Caco-2 (cell line): ENCODE data around the gene SCN1B. TPM values are rescaled to one million over a fixed set of nuclear protein-coding genes. Genes with fewer than 3 reads are reported as not detected.
A peak's percentile ranks its signal among the peaks of the same experiment; 100 is the strongest.
"Not testable (repeated sequence)": the region's sequence is repeated elsewhere in the genome, so short reads cannot be mapped to it uniquely, and the experiment has no call there.

ENCODE experiments used
- BruUV-seq: library from RNA; stranded (reverse); fragments of 400-500 nt; replicated peaks from 2 replicates; lab custom pipeline; 2021; lab: Mats Ljungman, UMichigan
- CTCF ChIA-PET: fragments of 300-600 bp; sonication (Branson Sonifier 250); formaldehyde crosslinking; loops from one replicate; lab custom pipeline; 2022; ENCODE audit warnings: antibody characterized with exemption; lab: Charles Lee
- POLR2A ChIA-PET: fragments of 300-600 bp; sonication (Branson Sonifier 250); formaldehyde crosslinking; loops from one replicate; lab custom pipeline; 2022; ENCODE audit warnings: antibody characterized with exemption; lab: Charles Lee
- DNase-seq, 2 experiments: peaks; one replicate each; pipeline versions ENCODE4 v3.0.0 to v3.0.0-alpha.2; 2020 to 2022
- H3K27me3 ChIP-seq: replicated peaks from 2 replicates; pipeline ENCODE4 v1.6.0; 2011; ENCODE audit warnings: low read length; ENCODE audit not compliant: control insufficient read depth, insufficient read depth
- H3K36me3 ChIP-seq: 2 replicates; pipeline ENCODE4 v1.5.1; 2011; ENCODE audit warnings: low read length; ENCODE audit not compliant: control insufficient read depth, insufficient read depth
- H3K4me1 ChIP-seq: fragments of 250-450 bp; sonication (Bioruptor Pico); 2 replicates; pipeline ENCODE4 v1.5.1; 2020; ENCODE audit warnings: mild to moderate bottlenecking
- H3K4me3 ChIP-seq: 2 replicates; pipeline ENCODE4 v1.5.1; 2011; ENCODE audit warnings: low read depth, mild to moderate bottlenecking, control low read depth, low read length
- H3K9me3 ChIP-seq: fragments of 250-450 bp; sonication (Bioruptor Pico); 2 replicates; pipeline ENCODE4 v1.5.1; 2020; ENCODE audit warnings: mild to moderate bottlenecking, moderate library complexity
- H3K27ac Mint-ChIP-seq: one replicate; pipeline ENCODE4 v1.8.0; 2022; ENCODE audit warnings: mixed read lengths; ENCODE audit not compliant: unreplicated experiment
- H3K27me3 Mint-ChIP-seq: one replicate; pipeline ENCODE4 v1.8.0; 2022; ENCODE audit warnings: mixed read lengths; ENCODE audit not compliant: insufficient read depth, unreplicated experiment
- H3K36me3 Mint-ChIP-seq: one replicate; pipeline ENCODE4 v1.8.0; 2022; ENCODE audit warnings: mild to moderate bottlenecking, mixed read lengths; ENCODE audit not compliant: insufficient read depth, unreplicated experiment
- H3K4me1 Mint-ChIP-seq: one replicate; pipeline ENCODE4 v1.8.0; 2022; ENCODE audit warnings: low read depth, mixed read lengths; ENCODE audit not compliant: unreplicated experiment
- H3K4me3 Mint-ChIP-seq: one replicate; pipeline ENCODE4 v1.8.0; 2022; ENCODE audit warnings: mild to moderate bottlenecking, moderate library complexity, mixed read lengths; ENCODE audit not compliant: unreplicated experiment
- H3K9me3 Mint-ChIP-seq: one replicate; pipeline ENCODE4 v1.8.0; 2022; ENCODE audit warnings: mixed read lengths; ENCODE audit not compliant: unreplicated experiment
- intact Hi-C: fragments of 100-400 bp; cut with micrococcal nuclease; formaldehyde crosslinking; loops from one replicate; pipeline ENCODE4 v1.10.0; 2022; ENCODE audit not compliant: unreplicated experiment
- total RNA-seq: library from RNA; stranded (reverse); gene quantifications from 2 replicates; pipeline ENCODE4 v1.2.3, GENCODE V29; 2022
- TF ChIP-seq, protein P1 (sequence below), 2 experiments: fragments of 200-600 bp in 1 of 2; IDR thresholded peaks; 1 replicate in 1 of 2; 2 replicates in 1 of 2; pipeline versions ENCODE4 v1.5.1 to v1.8.0; 2011 to 2022; ENCODE audit warnings: antibody characterized with exemption in 1 of 2, control low read depth in 1 of 2, inconsistent platforms in 1 of 2, low read depth in 1 of 2, low read length in 1 of 2, mild to moderate bottlenecking in 1 of 2, moderate library complexity in 1 of 2; ENCODE audit not compliant: insufficient read depth in 1 of 2, severe bottlenecking in 1 of 2, unreplicated experiment in 1 of 2

Gene SCN1B
- total RNA-seq, 1 experiment from 2014 or later: 1.7 TPM

DNA sequence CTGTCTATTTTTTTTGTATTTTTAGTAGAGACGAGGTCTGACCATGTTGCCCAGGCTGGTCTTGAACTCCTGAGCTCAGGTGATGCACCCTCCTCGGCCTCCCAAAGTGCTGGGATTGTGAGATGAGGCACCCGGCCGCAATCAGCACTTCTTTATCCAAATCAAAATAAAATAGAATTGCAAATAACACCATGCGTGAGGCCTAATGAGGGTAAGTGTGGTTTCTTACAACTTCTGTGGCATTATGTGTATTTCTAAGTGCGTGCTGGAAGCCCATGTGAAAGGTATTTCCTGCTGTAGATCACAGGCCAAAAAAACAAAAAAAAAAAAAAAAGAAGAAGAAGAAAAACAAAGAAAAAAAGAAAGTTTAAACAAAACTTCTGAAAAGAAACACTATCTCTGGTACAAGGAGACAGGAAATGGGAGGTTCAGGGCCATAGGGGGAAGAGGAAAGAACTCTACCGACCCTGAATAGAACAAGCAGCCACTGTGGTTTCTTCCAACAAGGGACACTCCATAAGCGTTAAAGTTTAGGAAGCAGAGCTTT lies 33.1 kb upstream of the SCN1B start:
- H3K27ac Mint-ChIP-seq: peak overlapping the region; percentile 50
- no peaks in the 10 kb centered on the region for H3K9me3 Mint-ChIP-seq
- ChIA-PET POLR2A (no interaction called here), CTCF (no interaction called here)
- no peaks in the 10 kb centered on the region for H3K27me3 ChIP-seq
- TF ChIP-seq, protein P1, sequence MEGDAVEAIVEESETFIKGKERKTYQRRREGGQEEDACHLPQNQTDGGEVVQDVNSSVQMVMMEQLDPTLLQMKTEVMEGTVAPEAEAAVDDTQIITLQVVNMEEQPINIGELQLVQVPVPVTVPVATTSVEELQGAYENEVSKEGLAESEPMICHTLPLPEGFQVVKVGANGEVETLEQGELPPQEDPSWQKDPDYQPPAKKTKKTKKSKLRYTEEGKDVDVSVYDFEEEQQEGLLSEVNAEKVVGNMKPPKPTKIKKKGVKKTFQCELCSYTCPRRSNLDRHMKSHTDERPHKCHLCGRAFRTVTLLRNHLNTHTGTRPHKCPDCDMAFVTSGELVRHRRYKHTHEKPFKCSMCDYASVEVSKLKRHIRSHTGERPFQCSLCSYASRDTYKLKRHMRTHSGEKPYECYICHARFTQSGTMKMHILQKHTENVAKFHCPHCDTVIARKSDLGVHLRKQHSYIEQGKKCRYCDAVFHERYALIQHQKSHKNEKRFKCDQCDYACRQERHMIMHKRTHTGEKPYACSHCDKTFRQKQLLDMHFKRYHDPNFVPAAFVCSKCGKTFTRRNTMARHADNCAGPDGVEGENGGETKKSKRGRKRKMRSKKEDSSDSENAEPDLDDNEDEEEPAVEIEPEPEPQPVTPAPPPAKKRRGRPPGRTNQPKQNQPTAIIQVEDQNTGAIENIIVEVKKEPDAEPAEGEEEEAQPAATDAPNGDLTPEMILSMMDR (IDR thresholded peaks at IDR 0.05; ENCODE audit: insufficient read depth in 1 of 2, low read depth in 1 of 2, low read length in 1 of 2, severe bottlenecking in 1 of 2, unreplicated experiment in 1 of 2): no peak
- DNase-seq: no peak
- no TSS peak for BruUV-seq
- no peaks in the 10 kb centered on the region for H3K9me3 ChIP-seq
- H3K4me3 ChIP-seq: no peak overlapping the region
- H3K36me3 Mint-ChIP-seq: peaks cover 8% of the 10 kb centered on the region
- intact Hi-C loops: no loop called here
- H3K36me3 ChIP-seq: no peaks in the 10 kb centered on the region
- H3K4me1 Mint-ChIP-seq: peaks cover 32% of the 10 kb centered on the region
- H3K4me3 Mint-ChIP-seq: peak overlapping the region; percentile 46
- H3K27me3 Mint-ChIP-seq: no peaks in the 10 kb centered on the region
- H3K4me1 ChIP-seq: peaks cover 36% of the 10 kb centered on the region

DNA sequence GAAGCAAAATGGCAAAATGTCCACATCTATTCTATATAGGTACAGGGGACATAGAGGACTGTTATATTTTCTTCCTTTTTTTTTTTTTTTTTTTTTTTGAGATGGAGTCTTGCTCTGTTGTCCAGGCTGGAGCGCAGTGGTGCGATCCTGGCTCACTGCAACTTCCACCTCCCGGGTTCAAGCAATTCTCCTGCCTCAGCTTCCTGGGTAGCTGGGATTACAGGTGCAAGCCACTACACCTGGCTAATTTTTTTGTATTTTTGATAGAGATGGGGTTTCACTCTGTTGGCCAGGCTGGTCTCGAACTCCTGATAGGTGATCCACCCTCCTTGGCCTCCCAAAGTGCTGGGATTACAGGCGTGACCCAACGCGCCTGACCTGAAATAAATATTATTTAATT lies 32.0 kb upstream of the SCN1B start:
- peak overlapping the region; percentile 99 for H3K4me3 Mint-ChIP-seq
- H3K27me3 ChIP-seq, intact Hi-C loops, DNase-seq, H3K9me3 Mint-ChIP-seq, H3K9me3 ChIP-seq, H3K27me3 Mint-ChIP-seq, H3K4me3 ChIP-seq, H3K36me3 ChIP-seq, BruUV-seq, CTCF ChIA-PET, POLR2A ChIA-PET: not testable (repeated sequence)
- peaks cover 16% of the 10 kb centered on the region for H3K36me3 Mint-ChIP-seq
- peak overlapping the region; percentile 93 for H3K27ac Mint-ChIP-seq
- peaks cover 43% of the 10 kb centered on the region for H3K4me1 Mint-ChIP-seq
- peaks cover 45% of the 10 kb centered on the region for H3K4me1 ChIP-seq

DNA sequence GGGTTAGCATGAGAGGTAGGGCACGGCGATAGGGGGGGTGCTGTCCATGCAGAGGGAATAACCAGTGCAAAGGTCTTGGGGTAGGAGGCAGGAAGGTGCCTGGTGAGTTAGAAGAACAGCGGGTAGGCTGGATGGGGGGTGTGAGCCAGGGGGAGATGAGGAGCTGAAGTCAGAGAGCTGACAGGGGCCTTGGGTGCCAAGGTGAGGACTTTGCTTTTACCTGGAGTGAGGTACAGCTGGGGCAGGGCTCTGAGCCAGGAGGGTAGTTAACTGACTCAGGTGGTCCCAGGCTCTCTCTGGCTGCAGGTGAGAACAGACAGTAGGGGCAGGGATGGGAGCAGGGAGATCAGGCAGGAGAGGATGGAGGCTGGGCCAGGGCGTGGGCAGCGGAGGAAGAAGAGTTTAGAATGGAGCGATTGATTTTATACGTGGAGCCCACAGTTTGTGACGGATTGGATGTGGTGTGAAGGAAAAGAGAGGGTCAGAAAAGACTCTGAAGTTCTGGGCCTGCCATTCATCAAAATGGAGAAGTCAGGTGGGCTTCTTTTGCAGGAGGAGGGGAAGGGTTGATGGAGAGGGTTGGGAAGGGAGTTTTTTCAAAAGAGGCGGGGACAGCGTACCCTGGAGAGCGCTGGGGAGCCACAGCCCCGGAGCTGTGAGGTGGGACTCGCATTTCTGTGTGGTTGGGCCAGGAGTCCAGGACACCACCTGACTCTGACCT lies 31.3 kb upstream of the SCN1B start:
- intact Hi-C loops: loop anchor here (1.0 kb wide), 1 partner anchor 26 kb away; no protein-coding TSS in a partner anchor
- Mint-ChIP-seq H3K4me1 (peaks cover 46% of the 10 kb centered on the region), H3K27me3 (no peaks in the 10 kb centered on the region), H3K4me3 (peak overlapping the region; percentile 99), H3K27ac (peak overlapping the region; percentile 93), H3K9me3 (no peaks in the 10 kb centered on the region), H3K36me3 (peaks cover 20% of the 10 kb centered on the region)
- ChIA-PET CTCF (no interaction called here), POLR2A (interaction anchor here (0.6 to 0.7 kb wide), 2 partner anchors 9 to 1626 kb away, joined by 3 to 10 read pairs; no protein-coding TSS in a partner anchor)
- DNase-seq: no peak
- no peaks in the 10 kb centered on the region for H3K9me3 ChIP-seq
- BruUV-seq: no TSS peak
- H3K4me3 ChIP-seq: peak overlapping the region; percentile 90
- peaks cover 2% of the 10 kb centered on the region; the same call in 1 of the 2 replicates for H3K36me3 ChIP-seq
- H3K27me3 ChIP-seq: no peaks in the 10 kb centered on the region
- TF ChIP-seq, protein P1 (IDR thresholded peaks at IDR 0.05; ENCODE audit: insufficient read depth in 1 of 2, low read depth in 1 of 2, low read length in 1 of 2, severe bottlenecking in 1 of 2, unreplicated experiment in 1 of 2): no peak
- peaks cover 52% of the 10 kb centered on the region for H3K4me1 ChIP-seq
